Stimulated activated CD8-positive, alpha-beta memory T cell treated with anti-CD3 and anti-CD28 coated beads, Interleukin-12 subunit alpha, Interleukin-12 subunit beta, amount 100 ng/mL, for 4 hours (primary cell): ENCODE results near the gene SRRM4.

Experiments used
- DNase-seq: peaks from one replicate; pipeline ENCODE4 v3.0.0-alpha.2; 2020; ENCODE audit warnings: low read depth

The SRRM4 gene

DNA sequence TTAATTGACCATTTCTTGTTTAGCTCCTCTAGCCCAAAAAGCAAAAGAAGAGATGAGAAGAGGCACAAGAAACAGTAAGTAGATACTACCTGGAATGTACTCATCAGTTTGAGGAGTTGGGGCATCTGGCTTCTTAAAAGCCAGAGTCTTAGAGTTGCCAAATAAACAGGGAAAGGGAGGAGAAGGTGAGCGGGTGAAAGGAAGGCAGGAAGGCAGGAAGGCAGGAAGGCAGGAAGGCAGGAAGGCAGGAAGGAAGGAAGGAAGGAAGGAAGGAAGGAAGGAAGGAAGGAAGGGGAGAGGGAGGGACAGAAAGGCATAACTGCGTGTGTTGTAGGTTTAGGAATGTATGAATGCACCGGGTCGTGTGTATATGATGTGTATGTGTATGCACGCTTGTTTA lies 140.7 kb downstream of the SRRM4 start:
- no peak for DNase-seq

DNA sequence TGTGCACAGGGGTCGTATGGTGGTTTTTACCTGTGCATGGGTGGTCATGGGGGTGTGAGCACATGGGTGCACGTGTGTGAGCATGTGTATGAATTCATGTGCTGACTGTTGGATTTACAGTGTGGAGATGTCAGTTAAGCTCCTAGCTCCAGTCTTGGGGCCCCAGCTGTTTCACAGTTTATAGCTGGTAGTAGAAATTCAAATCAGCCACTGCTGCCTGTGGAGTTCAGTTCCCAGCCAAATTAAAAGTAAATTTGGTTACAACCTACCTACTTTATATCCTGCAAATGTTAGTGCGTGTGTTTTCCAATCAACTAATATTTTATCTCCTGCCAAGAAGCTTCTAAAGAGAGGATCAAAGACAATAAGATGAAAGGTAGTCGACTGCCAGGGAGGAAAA lies 141.4 kb downstream of the SRRM4 start:
- no peak for DNase-seq

DNA sequence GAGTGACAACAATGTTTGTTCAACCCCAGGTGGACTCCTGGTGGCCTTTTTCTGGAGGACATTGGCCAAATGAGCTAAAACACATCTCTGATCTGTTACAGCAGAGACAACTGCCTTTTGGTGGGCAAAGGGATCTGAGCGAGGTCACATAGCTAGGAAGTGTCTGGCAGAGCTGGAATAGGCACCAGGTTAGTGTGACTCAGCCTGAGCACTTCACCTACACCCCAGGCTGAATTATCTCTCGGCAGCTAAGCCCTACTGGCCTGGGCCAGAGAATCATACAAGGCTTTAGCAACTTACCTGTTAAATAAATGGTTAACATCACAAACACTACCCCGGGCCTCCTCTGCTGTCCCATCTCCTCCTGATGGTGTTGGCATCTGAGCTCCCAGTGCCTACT lies 147.2 kb downstream of the SRRM4 start:
- no peak for DNase-seq

DNA sequence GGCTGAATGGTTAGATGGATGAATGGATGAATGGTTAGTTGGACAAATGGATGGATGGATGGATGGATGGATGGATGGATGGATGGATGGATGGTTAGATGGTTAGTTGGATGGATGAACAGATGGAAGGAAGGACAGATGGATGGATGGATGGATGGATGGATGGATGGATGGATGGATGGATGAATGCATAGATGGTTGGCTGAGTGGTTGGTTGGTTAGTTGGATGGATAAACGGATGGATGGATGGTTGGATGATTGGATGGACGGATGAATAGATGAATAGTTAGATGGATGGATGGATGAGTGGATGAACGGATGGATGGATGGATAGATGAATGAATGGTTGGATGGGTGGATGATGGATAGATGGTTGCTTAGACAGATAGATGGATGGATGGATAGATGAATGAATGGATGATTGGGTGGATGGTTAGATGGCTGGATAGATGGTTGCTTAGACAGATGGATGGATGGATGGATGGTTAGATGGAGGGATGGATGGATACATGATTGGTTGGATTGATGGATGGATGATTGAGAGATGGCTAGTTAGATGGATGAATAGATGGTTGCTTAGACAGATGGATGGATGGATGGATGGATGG lies 148.6 kb downstream of the SRRM4 start:
- no peak for DNase-seq

DNA sequence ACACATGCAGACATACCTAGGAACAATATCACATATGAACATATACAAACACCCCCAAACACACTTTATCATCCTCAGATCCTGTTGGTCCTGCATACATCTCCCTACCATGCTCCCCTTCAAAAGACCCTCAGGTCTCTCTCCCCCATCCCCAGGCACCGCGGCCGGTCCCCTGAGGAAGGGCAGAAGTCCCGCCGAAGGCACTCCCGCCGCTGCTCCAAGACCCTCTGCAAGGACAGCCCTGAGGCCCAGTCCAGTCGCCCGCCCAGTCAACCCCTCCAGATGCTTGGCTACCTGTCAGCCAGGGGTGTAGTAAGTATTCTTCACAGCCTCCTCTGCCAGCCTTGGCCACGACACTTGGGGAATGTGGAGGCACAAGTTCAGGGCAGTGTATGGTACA lies 149.2 kb downstream of the SRRM4 start:
- DNase-seq: no peak

DNA sequence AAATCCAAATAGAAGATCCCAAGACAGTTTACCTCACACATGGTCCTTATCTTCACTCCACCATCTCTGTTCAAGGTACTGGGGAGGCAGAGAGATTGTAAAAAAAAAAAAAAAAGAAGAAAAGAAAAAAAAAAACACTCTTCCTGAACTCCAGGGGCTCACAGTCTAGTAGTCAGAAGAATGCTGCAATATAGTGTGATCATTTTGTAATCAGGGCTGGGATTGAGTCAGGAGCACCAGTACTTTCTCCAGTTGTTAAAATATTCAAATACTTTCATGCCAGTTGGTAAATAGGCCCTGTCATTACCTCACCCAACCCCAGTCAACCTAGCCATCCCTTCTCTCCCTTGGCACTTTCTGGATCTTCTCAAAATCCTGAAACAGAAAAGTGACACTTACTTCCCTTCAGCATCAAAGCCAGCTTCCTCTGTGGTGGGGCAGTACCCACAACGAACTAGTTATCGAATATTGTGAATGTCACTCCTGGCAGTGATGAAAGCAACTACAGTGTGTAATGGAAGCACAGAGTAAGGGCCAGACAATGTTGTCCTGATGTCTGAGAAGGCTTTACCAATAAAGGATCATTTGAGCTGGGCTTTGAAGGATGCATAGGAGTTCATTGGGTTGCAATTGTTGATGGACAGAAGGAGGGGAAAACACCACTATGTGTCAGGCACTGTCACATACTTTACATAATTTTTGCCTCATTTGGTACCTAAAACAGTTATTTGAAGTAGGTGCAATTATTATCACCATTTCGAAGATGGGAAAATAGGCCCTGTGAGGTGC lies 153.1 kb downstream of the SRRM4 start:
- no peak for DNase-seq

DNA sequence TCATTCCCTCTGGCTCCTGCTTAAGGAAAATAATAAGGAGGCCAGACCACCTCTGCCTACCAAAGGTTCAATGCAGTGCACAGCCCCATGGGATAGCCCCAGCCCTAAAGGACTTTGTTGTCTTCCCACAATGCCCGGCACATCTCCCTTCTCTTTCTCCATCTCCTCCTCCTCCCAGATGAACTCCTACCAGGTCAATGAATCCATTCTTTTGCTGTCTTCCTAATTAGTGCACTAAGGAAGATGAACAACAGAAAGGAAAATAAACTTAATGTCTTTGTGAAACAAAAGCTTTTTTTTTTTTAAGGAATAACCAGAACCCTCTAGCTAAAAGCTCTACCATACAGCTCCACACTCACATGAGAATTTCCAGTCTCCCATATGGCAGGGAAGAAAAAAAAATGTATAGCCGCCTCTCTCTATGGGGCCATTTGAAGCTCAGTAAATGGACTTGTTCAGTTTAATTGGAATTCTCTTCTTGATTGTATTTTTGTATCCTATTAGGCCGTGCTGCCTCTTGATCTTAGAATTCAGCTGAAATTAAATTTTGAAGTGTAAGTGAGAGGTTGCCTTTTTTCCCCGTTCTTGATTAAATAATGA lies 155.6 kb downstream of the SRRM4 start:
- no peak for DNase-seq

DNA sequence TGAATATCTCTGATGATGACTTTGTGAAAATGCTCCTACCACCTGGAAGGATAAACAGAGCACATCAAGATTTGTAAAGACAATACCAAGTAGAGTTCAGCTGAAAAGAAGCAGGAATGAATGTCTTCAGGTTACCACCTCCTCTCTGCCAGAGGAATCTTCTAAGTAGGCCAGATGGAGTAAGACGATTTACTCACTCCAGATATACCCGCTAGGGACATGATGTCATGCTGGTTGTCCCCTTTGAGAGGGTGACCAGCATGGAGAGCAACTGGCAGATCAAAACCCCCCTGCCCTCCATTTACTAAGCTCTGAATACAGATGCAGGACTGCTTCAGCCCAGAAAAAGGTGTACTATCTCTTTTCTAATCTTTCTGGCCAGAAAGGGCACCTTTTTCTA lies 158.1 kb downstream of the SRRM4 start:
- DNase-seq: no peak

DNA sequence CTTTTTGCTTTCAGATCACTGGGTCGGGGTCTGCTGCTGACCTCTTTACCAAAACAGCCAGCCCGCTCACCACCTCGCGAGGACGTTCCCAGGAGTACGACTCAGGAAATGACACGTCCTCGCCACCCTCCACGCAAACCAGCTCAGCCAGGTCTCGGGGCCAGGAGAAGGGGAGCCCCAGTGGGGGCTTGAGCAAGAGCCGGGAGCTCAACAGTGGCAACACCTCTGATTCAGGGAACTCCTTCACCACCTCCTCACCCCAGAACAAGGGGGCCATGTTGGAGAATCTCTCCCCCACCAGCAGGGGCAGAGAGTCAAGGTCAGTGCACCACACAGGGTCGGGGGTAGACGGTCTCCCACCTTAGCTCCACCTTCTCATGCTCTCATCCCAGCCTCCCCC lies 164.0 kb downstream of the SRRM4 start:
- no peak for DNase-seq

DNA sequence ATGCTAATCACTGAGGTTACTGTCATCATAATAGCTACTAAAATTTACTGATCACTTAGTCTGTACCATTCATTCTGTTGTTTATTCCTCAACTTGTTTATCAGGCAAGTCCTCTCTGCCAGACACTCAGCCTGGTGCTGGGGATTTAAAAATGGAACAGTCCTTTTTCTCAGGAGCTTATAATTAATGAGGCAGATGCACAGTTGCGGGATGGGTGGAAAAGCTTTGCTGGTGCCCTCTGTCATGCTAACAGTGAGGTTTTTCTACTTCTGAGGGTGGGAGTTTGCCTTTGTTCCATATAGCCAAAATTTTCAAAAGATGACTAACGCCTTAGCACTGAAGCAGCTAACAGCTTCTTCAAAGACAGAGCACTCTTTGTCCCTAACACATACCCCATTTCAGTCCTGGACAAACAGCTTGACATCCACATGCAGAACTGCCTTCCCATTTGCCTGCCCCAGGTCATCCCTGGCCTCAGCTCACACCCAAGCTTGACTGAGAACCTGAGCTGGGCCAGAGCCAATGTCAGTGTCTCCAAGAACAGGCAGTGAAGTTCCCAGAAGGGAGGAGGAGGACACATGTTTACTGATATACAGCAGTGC lies 166.6 kb downstream of the SRRM4 start:
- no peak for DNase-seq

DNA sequence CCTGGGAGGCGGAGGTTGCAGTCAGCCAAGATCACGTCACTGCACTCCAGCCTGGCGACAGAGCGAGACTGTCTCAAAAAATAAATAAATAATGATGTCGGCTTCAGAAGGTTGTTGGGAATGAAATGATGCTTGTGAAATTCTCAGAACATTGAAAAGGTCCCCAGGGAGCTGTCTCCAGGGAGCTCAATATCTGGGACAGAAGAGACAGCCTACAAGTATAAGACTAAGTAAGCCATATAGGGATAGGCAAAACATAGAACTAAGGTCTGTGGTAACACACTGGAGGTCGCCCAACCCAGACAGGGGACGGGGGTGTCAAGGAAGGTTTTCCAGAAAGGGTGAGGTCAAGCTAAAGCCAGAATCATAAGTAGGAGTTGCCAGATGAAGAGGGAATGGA lies 167.9 kb downstream of the SRRM4 start:
- no peak for DNase-seq

DNA sequence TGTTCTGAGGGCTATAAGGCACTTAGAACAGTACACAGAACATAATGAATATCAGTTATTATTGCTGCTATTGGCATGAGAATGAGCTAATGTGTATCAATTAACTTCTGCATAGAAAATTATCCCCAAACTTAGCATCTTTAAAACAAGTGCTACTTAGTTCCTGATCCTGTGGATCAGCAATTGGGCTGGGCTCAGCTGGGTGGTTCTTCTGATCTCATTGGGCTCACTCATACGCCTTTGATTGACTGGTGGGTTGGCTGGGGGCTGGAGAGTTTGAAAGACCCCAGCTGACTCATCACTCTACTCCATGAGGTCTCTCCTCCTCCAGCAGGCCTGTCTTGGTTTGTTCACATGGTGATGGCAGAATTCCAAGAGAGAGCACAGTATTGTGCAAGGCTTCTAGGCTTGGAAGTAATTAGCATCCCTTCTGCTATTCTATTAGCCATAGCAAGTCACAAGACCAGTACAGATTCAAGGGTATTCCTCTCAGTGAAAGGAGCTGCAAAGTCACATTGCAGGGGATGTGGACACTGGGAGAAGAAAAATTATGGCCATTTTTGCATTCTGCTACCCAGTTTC lies 170.2 kb downstream of the SRRM4 start:
- no peak for DNase-seq

DNA sequence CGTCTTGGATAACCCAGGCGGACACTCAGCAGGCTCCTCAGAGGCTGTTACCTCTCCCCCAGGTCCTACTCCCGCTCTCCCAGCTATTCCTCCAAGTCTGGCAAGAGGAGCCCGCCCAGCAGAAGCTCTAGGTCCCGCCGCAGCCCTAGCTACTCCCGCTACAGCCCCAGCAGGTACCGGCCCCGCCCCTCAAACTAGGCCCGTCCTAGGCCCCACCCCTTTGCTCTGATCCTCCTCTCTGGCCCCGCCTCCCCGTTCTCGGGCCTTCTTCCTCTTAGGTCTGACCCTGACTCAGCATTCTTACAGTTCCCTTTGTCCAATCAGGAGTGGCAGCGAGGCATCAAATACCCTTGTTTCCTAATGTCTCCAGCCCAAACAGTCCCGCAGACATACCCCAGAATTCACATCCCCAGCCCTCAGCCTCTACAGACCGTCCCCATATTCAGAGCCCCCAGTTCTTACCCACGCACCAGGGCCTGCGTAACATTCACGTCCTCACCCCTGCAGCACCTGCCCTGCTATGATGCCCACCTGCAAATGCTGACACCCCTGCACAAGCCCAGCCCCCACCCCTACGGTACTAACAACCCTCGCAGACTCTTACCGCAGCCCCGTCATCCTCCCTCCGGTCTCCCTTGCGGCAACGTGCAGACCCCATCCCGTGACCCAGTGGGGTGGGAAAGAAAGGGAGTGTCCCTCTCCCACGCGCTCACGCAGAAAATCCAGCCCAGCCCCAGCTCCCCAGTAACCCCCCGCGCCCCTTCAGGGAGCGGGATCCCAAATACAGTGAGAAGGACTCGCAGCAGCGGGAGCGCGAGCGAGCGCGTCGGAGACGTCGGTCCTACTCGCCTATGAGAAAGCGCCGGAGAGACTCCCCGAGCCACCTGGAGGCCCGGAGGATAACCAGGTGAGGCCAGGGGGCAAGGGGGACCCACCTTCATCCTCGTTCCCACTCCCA lies 172.4 kb downstream of the SRRM4 start:
- no peak for DNase-seq

DNA sequence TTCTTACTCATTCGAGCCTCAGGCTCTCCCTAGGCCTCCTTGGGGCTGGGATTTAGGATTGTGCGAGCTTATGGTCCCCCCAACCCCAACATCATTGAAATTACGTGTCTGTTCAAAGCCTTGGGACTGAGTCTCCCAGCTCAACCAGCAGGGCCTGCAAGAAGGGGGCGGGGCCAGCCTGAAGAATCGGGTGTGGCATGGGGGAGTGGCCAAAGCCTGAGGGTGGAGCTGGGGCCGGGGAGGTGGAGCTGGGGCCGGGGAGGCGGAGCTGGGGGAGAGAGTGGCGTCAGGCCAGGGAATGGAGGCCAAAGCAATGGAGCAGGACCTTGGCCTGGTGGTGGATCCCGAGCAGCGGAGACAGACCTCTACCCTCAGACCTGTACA lies 173.1 kb downstream of the SRRM4 start:
- DNase-seq: no peak

DNA sequence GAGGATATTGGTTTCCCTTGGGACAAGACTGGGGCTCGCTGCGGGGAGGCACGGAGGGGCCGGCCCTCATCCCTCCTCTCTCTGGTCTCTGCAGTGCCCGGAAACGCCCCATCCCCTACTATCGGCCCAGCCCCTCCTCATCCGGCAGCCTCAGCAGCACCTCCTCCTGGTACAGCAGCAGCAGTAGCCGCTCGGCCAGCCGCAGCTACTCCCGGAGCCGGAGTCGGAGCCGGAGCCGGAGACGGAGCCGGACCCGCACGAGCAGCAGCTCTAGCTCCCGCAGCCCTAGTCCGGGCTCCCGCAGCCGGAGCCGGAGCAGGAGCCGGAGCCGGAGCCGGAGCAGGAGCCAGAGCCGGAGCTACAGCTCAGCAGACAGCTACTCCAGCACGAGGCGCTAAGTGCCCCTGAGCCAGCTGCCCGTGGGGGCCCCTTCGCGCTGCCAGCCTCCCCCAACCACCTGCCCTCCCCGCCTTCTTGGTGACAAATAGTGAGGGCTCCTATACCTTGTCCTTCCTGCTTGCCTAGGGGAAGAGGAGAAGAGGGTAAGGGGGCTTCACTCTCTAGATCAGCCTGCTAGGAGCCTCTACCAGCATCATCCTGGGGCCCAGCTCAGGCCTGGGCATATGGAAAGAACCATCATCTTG lies 175.2 kb downstream of the SRRM4 start:
- DNase-seq: no peak

DNA sequence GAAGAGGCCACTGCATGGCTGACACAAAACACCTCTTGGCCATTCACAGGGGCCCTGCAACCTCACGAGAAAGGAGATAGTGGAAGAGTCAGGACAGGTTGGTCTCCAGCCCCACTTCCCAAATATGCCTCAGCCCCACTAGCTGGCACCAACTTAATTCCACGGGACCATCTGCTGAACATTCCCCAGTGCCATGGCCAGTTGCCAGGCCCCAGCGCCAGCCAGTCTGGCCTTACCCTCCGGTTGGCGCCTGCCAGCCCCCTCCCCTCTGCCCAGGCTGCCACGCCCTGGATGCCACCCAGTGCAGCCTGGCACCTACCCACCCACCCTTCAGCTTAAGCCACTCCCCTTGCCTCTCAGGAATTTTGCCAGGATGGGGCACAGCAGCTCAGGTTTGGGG lies 176.2 kb downstream of the SRRM4 start:
- DNase-seq: no peak

DNA sequence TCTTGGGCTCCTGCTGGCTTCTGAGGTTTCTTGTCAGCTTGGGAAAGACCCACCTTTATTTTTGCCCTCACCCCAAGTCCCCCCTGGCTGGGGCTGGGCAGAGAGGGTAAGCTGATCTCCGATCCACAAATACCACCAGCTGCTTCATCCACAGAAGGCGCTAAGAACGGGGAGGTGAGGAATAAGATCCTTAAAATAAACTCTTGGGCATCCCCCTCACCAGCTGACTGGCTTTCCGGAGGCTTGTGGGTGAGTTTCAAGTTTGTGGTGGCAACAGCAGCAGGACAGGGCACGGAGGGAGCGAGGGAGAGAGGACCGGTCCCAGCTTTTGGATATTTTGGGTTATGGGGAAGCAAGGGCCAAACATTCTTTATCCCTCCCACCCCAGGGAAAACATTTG lies 176.6 kb downstream of the SRRM4 start:
- no peak for DNase-seq

DNA sequence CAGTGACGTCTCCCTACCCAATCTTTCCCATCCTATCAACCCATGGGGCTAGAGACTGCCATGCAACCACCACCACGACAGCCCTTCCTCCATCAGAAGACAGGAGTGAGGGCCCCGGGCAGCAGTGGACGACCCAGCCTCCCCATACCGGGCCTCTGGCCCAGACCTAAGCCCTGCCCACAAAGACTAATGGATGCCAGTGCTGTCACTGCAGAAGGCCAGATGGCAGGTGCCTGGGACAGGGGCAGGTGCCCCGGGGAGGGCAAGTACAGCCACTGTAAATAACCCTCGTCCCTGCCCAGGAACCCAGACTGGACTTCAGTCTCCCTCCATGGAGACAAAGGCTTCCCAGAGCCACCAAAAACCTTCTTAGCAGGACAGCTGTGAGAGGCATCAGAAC lies 177.1 kb downstream of the SRRM4 start:
- no peak for DNase-seq

DNA sequence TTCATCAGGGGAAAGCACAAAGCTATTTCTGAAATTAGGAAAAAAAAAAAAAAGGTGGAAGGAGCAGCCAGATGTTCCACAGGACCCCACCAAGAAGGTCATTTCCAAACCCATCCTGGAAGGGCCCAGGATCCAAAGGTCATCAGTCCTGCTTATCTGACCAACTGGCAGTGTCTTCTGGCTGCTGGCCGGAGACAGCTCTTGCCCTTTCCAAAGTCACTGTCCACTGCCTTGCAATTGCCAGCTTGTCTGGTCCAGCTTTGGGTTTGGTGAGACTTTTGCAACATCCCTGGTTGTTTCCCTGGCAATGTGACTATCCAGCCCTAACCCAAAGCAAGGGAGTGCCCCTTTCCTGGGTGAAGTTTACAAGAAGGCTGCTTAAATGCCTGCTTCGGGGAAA lies 178.5 kb downstream of the SRRM4 start:
- DNase-seq: no peak

DNA sequence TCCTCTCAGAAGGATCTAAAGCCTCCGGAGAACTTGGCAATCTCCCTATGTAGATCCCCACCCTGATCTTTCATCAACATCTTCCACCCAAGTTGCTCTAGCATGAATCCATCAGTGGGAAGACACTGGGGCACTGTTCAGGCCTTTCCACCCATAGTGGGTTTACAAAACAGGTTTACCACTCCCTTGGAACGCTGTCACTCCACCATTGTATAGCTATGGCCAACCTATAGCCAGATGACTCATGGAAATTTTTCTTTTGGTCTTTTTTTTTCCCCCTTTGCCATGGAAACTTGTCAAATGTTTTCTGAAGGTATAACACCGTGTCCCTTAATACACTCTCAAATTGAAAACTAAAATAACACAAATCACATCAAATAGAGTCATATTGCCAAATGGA lies 186.6 kb downstream of the SRRM4 start:
- no peak for DNase-seq

DNA sequence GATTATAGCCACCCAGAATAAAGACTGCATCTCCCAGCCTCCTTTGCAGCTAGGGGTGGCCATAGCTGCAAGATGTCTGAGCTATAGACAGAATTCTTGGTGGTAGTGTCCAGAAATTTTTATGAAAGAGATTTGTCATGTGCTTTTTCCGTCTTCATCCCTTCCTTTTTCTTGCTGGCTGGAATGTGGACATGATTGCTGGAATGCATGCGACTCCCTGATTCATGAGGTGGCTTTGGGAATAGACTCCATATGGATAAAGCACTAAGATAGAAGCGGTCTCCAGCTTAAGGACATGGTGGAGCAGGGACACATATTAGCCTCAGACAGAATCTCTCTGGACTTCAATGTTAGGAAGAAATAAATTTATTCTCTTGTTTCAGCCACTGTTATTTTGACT lies 187.4 kb downstream of the SRRM4 start:
- no peak for DNase-seq
